HG03342 (cell line): Measurements from ENCODE around the gene TTC28.

ENCODE experiments used
- ATAC-seq: cut with Tn5 transposase; IDR thresholded peaks from one replicate; pipeline ENCODE4 v1.9.1; 2021; ENCODE audit warnings: mild to moderate bottlenecking, moderate library complexity; ENCODE audit not compliant: unreplicated experiment

The TTC28 gene

GRCh38 chr22:27961680-27962079 lies 718.0 kb downstream of the TTC28 start:
- no peak for ATAC-seq

GRCh38 chr22:27961182-27961581 lies 718.5 kb downstream of the TTC28 start:
- ATAC-seq, result no peak

GRCh38 chr22:27959335-27960090 lies 720.1 kb downstream of the TTC28 start:
- no peak for ATAC-seq

GRCh38 chr22:27952779-27953178 lies 726.9 kb downstream of the TTC28 start:
- no peak for ATAC-seq

GRCh38 chr22:27952091-27952490 lies 727.5 kb downstream of the TTC28 start:
- no peak for ATAC-seq

- no peak for ATAC-seq
Observed at GRCh38 chr22:27949421-27949820, 730.2 kb downstream of the TTC28 start.

GRCh38 chr22:27948569-27948968 lies 731.1 kb downstream of the TTC28 start:
- no peak for ATAC-seq

- ATAC-seq, result no peak
Observed at GRCh38 chr22:27947448-27947847, 732.2 kb downstream of the TTC28 start.

- no peak for ATAC-seq
Observed at GRCh38 chr22:27941143-27941542, 738.5 kb downstream of the TTC28 start.

- ATAC-seq, result no peak
Observed at GRCh38 chr22:27937453-27937852, 742.2 kb downstream of the TTC28 start.

GRCh38 chr22:27935897-27936296 lies 743.7 kb downstream of the TTC28 start:
- ATAC-seq, result no peak

- ATAC-seq, result no peak
Observed at GRCh38 chr22:27934069-27934468, 745.6 kb downstream of the TTC28 start.

- ATAC-seq, result no peak
Observed at GRCh38 chr22:27933186-27933983, 746.3 kb downstream of the TTC28 start.

GRCh38 chr22:27930331-27931060 lies 749.1 kb downstream of the TTC28 start:
- ATAC-seq, result no peak
